Transverse colon (tissue), 4 donors: Measurements from ENCODE around the gene TMEM158. TPM values are rescaled to one million over a fixed set of nuclear protein-coding genes. Genes with fewer than 3 reads are reported as not detected.

Source experiments
- DNase-seq: peaks from one replicate; pipeline ENCODE4 v3.0.0-alpha.2; 2019
- H3K27ac ChIP-seq, 4 donors: fragments of 200-600 bp; sonication (generic); 2 replicates each; pipeline ENCODE4 v1.5.1; 2016 to 2018; ENCODE audit warnings: inconsistent platforms in 4 of 4
- H3K27me3 ChIP-seq: fragments of 200-600 bp; sonication (generic); 2 replicates; pipeline ENCODE4 v1.5.1; 2017; ENCODE audit warnings: inconsistent platforms
- H3K36me3 ChIP-seq, 4 donors: fragments of 200-600 bp; sonication (generic); 2 replicates each; pipeline ENCODE4 v1.5.1; 2017 to 2019; ENCODE audit warnings: inconsistent platforms in 4 of 4
- H3K4me1 ChIP-seq, 4 donors: fragments of 200-600 bp; sonication (generic); 2 replicates each; pipeline ENCODE4 v1.5.1; 2017 to 2020; ENCODE audit warnings: inconsistent platforms in 4 of 4
- H3K4me3 ChIP-seq, 4 donors: fragments of 200-600 bp; sonication (generic); 1 replicate in 1 of 4; 2 replicates in 3 of 4; pipeline versions ENCODE4 v1.5.1 to v1.6.1; 2017 to 2019; ENCODE audit warnings: inconsistent platforms in 4 of 4
- H3K9me3 ChIP-seq, 2 donors: fragments of 200-600 bp; sonication (generic); 2 replicates each; pipeline ENCODE4 v1.5.1; 2017 to 2019; ENCODE audit warnings: inconsistent platforms in 2 of 2
- EP300 ChIP-seq: sonication (generic); formaldehyde crosslinking; IDR thresholded peaks from one replicate; pipeline ENCODE4 v1.6.1; 2017; ENCODE audit warnings: antibody characterized with exemption, low read depth
- POLR2A ChIP-seq: fragments of 450-650 bp; IDR thresholded peaks from one replicate; pipeline ENCODE4 v1.6.1; 2016; ENCODE audit warnings: antibody characterized with exemption, mild to moderate bottlenecking, moderate library complexity
- POLR2AphosphoS5 ChIP-seq, 3 donors: sonication (generic); formaldehyde crosslinking; IDR thresholded peaks; one replicate each; pipeline ENCODE4 v1.6.1; 2016; ENCODE audit warnings: antibody characterized with exemption in 3 of 3
- WGBS, 2 donors: methylation state at CpG; one replicate each; pipeline ENCODE4 v1.1.5; 2018; ENCODE audit warnings: low coverage in 1 of 2; 5-methylcytosine and 5-hydroxymethylcytosine counted together
- in situ Hi-C, 4 donors: fragments of 200-750 bp; cut with MboI; loops; one replicate each; pipeline versions ENCODE4 v1.15.0 to v1.15.1; 2017; ENCODE audit warnings: low sequenced_read_pairs in 3 of 4, low pct_ligation_motif_present in 1 of 4, low pct_unique_long_range_greater_than_20kb in 1 of 4
- intact Hi-C: fragments of 100-400 bp; cut with DNase I; formaldehyde crosslinking; loops from one replicate; pipeline ENCODE4 v1.15.1; 2023; ENCODE audit warnings: low total_unique reads
- total RNA-seq, 4 donors: library from RNA; depleted of rRNA; stranded (reverse); fragments of >200 nt; gene quantifications; one replicate each; pipeline ENCODE4 v1.1.0, GENCODE V29; 2016
- TF ChIP-seq, protein P1 (sequence below), 5 experiments: fragments of 200-600 bp in 3 of 5; fragments of 450-650 bp in 2 of 5; sonication (generic) in 3 of 5; IDR thresholded peaks; 1 replicate in 2 of 5; 2 replicates in 3 of 5; pipeline ENCODE4 v1.5.1; 2016 to 2017; ENCODE audit warnings: antibody characterized with exemption in 5 of 5, inconsistent platforms in 3 of 5, mild to moderate bottlenecking in 2 of 5, moderate library complexity in 1 of 5

The TMEM158 gene
- total RNA-seq, 4 donors from 2014 or later, result 0.82 to 23.9 (median 1.7) TPM; not detected in 1

DNA sequence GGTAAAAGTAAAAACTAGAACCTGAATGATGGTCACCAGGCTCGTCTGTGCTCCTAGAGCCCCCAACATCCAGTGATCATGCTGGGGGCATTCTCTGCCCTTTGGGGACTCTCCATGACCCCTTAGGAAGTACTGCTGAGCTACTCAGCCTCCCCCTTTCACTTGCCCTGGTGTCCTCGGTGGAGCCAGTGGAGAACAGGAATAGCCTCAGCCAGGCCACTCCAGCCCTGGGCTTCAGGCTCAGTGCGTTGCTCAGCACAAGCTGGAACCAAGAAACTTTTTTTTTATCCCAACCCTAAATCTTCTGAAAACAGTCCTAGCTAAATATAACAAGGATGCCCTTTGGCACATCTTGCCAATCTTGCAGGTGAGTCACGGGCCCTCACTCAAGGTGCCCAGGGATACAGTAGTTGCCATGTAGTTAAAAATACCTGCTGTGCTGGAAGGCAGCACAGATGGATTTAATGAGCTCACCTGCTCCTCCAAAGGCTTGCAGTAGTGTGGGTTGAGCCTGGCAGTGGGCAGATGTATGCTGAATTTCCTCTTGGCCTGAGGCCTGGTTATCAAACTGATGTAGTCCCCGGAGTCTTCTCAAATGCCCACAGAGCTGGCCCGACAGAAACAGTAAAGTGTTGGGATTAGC, 46.9 kb upstream of the TMEM158 start:
- Histone ChIP-seq H3K9me3 (peaks cover 0 to 5% of the 10 kb centered on the region in 2 donors), H3K27me3 (no peaks in the 10 kb centered on the region), H3K4me3 (no peak overlapping the region), H3K4me1 (no peaks in the 10 kb centered on the region), H3K36me3 (no peaks in the 10 kb centered on the region), H3K27ac (no peak overlapping the region)
- intact Hi-C loops, result no loop called here
- DNase-seq, result no peak
- TF ChIP-seq POLR2AphosphoS5 (IDR thresholded peaks at IDR 0.05), result no peak
- TF ChIP-seq EP300, result no peak
- TF ChIP-seq POLR2A, result no peak
- TF ChIP-seq, protein P1, sequence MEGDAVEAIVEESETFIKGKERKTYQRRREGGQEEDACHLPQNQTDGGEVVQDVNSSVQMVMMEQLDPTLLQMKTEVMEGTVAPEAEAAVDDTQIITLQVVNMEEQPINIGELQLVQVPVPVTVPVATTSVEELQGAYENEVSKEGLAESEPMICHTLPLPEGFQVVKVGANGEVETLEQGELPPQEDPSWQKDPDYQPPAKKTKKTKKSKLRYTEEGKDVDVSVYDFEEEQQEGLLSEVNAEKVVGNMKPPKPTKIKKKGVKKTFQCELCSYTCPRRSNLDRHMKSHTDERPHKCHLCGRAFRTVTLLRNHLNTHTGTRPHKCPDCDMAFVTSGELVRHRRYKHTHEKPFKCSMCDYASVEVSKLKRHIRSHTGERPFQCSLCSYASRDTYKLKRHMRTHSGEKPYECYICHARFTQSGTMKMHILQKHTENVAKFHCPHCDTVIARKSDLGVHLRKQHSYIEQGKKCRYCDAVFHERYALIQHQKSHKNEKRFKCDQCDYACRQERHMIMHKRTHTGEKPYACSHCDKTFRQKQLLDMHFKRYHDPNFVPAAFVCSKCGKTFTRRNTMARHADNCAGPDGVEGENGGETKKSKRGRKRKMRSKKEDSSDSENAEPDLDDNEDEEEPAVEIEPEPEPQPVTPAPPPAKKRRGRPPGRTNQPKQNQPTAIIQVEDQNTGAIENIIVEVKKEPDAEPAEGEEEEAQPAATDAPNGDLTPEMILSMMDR (IDR thresholded peaks at IDR 0.05), result no peak
- in situ Hi-C loops, result no loop called here
- WGBS, 2 donors, result 64 to 80% methylated on average over 2 to 6 of the region's 6 CpGs

DNA sequence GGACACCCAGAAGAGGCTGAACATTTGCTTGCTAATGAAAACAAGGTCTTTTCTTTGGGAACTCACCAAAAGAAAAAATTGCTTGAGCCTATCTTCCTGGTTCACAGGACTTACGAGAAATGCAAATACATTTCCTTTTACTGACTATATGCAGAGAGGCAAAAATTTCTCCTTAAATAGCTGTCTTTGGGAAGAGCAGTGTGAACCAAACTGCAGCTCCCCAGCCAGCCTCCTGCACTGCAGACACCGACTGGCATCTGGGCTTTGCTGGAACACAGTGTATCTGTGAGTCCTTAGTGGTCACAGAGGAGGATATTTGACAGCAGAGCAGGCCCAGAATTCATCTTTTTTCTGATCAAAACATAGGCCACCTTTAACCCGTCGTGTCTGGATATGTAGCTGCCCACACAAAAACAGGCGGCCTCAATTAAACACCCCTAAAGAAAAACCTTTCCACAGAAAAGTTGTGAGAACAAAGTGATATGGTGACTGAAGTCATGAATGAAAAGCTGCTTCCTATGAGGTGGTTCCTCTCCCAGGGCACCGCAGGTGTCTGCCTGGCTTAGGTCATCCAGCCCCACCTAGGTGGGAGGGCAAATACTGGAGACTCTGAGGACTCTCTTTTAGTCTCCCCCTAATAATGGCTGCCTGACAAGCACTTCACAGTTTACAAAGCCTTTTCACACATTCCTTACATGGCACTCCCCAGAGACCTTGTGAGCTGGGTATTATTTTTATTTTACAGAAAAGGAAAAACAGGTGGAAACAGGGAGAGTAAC, 46.1 kb upstream of the TMEM158 start:
- intact Hi-C loops (no loop called here), in situ Hi-C loops (no loop called here)
- no peaks in the 10 kb centered on the region for H3K36me3 ChIP-seq
- no peaks in the 10 kb centered on the region for H3K4me1 ChIP-seq
- no peak overlapping the region for H3K27ac ChIP-seq
- DNase-seq, result no peak
- 62 to 83% methylated on average over 3 to 6 of the region's 6 CpGs for WGBS, 2 donors
- TF ChIP-seq POLR2A (no peak), POLR2AphosphoS5 (IDR thresholded peaks at IDR 0.05) (no peak), EP300 (no peak)
- TF ChIP-seq, protein P1 (IDR thresholded peaks at IDR 0.05), result no peak
- no peaks in the 10 kb centered on the region for H3K27me3 ChIP-seq
- H3K4me3 ChIP-seq, result no peak overlapping the region
- peaks cover 0 to 5% of the 10 kb centered on the region in 2 donors for H3K9me3 ChIP-seq

DNA sequence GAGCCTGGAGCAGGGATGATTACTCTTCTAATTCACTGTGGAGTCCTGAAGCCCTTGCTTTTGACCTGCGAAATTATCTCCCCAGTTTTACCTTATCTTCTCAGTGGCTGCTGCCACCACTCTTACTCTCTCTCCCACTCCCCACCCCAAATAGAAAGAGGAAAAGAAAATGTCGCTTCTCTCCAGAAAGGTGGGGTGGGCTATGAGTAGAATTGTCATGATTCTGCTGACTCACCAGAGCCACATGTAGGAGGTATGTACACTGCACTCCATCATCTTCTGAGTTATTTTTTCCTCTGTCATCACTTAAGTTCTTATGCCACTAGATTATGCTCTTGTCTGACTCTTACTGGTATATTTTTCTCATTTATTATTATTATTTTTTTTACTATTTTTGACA, 43.9 kb upstream of the TMEM158 start:
- no peak for TF ChIP-seq EP300
- no peak for TF ChIP-seq POLR2AphosphoS5 (IDR thresholded peaks at IDR 0.05)
- TF ChIP-seq, protein P1 (IDR thresholded peaks at IDR 0.05), result no peak
- TF ChIP-seq POLR2A, result no peak
- intact Hi-C loops (no loop called here), in situ Hi-C loops (no loop called here)
- no peaks in the 10 kb centered on the region for H3K4me1 ChIP-seq
- 76 to 93% methylated on average over 2 of the region's 2 CpGs for whole genome bisulfite sequencing, 2 donors
- no peak for DNase-seq
- no peaks in the 10 kb centered on the region for H3K27me3 ChIP-seq
- no peak overlapping the region for H3K27ac ChIP-seq
- no peak overlapping the region for H3K4me3 ChIP-seq
- no peaks in the 10 kb centered on the region for H3K9me3 ChIP-seq
- no peaks in the 10 kb centered on the region for H3K36me3 ChIP-seq

DNA sequence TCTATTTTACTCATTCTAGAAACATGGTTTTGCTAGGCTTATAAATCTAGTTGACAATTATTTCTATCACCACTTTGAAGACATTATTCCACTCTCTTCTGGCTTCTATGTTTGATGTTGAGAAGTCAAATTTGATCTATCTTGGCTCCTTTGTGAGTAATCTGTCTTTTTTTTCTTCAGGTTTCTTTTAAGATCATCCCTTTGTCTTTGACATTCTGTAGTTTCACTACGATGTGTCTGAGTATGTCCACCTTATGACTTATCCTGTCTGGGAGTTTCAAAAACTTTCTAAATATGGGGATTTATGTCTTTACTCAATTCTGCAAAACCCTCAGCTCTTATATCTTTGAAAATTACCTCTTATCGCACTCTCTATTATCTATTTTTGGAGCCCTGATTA, 41.0 kb upstream of the TMEM158 start:
- in situ Hi-C loops, result no loop called here
- 65 to 75% methylated on average over 2 of the region's 2 CpGs for WGBS, 2 donors
- intact Hi-C loops, result no loop called here
- Histone ChIP-seq H3K27me3 (no peaks in the 10 kb centered on the region), H3K4me3 (no peak overlapping the region), H3K4me1 (no peaks in the 10 kb centered on the region), H3K36me3 (no peaks in the 10 kb centered on the region), H3K9me3 (no peaks in the 10 kb centered on the region), H3K27ac (no peak overlapping the region)
- TF ChIP-seq POLR2AphosphoS5 (IDR thresholded peaks at IDR 0.05), result no peak
- no peak for DNase-seq
